ENCODE data around the gene EML6. TPM values are rescaled to one million over a fixed set of nuclear protein-coding genes. Genes with fewer than 3 reads are reported as not detected.

EML6 gene
- total and polyA plus RNA-seq, 3 donors from 2014 or later, result 7.6 to 17.3 (median 12.1) TPM

GRCh38 chr2:54728669-54729120, 5.2 kb downstream of the EML6 start:
- no peak for DNase-seq
- no peak overlapping the region for H3K4me3 ChIP-seq
- H3K9me3 ChIP-seq, result no peaks in the 10 kb centered on the region
- no peak for TF ChIP-seq POLR2A (IDR thresholded peaks at IDR 0.05)
- no peak for TF ChIP-seq CTCF (IDR thresholded peaks at IDR 0.05)
- H3K27ac ChIP-seq, result no peak overlapping the region
- no peaks in the 10 kb centered on the region for H3K4me1 ChIP-seq
- H3K27me3 ChIP-seq, result no peaks in the 10 kb centered on the region
- WGBS, 2 donors, result 82 to 85% methylated on average over 4 of the region's 4 CpGs
- intact Hi-C loops (cut with DNase I; ENCODE audit: low total_unique reads), result no loop called here
- H3K36me3 ChIP-seq (ENCODE audit: low read depth, missing control alignments), result no peaks in the 10 kb centered on the region

GRCh38 chr2:54735636-54736035, 12.2 kb downstream of the EML6 start:
- Histone ChIP-seq H3K36me3 (ENCODE audit: low read depth, missing control alignments) (no peaks in the 10 kb centered on the region), H3K4me1 (no peaks in the 10 kb centered on the region), H3K4me3 (no peak overlapping the region), H3K27ac (no peak overlapping the region), H3K9me3 (no peaks in the 10 kb centered on the region), H3K27me3 (no peaks in the 10 kb centered on the region)
- TF ChIP-seq POLR2A (IDR thresholded peaks at IDR 0.05) (no peak), CTCF (IDR thresholded peaks at IDR 0.05) (no peak)
- no peak for DNase-seq
- 75 to 84% methylated on average over 2 of the region's 2 CpGs for WGBS, 2 donors
- intact Hi-C loops (cut with DNase I; ENCODE audit: low total_unique reads), result no loop called here

DNA sequence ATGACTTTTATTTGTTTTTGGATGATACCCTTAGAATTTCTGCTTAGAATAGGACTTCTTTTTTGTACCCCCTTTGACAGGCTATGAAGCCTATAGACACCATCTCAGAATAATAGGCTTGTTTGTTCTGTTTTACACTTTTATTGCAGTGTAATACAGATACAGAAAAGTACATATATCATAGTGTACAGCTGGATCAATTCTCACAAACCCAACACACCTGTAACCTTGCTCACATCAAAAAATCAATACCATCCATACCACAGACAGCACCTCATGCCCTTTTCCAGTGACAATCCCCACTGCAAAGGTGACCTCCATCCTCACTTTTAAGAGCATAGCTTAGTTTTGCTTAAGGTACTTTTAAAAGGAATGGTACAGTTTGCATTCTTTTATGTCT, 14.8 kb downstream of the EML6 start:
- H3K27me3 ChIP-seq, result no peaks in the 10 kb centered on the region
- DNase-seq, result no peak
- no peak for TF ChIP-seq CTCF (IDR thresholded peaks at IDR 0.05)
- TF ChIP-seq POLR2A (IDR thresholded peaks at IDR 0.05), result no peak
- H3K9me3 ChIP-seq, result no peaks in the 10 kb centered on the region
- intact Hi-C loops (cut with DNase I; ENCODE audit: low total_unique reads), result no loop called here
- H3K36me3 ChIP-seq (ENCODE audit: low read depth, missing control alignments), result no peaks in the 10 kb centered on the region
- H3K27ac ChIP-seq, result no peak overlapping the region
- no peak overlapping the region for H3K4me3 ChIP-seq
- no peaks in the 10 kb centered on the region for H3K4me1 ChIP-seq

DNA sequence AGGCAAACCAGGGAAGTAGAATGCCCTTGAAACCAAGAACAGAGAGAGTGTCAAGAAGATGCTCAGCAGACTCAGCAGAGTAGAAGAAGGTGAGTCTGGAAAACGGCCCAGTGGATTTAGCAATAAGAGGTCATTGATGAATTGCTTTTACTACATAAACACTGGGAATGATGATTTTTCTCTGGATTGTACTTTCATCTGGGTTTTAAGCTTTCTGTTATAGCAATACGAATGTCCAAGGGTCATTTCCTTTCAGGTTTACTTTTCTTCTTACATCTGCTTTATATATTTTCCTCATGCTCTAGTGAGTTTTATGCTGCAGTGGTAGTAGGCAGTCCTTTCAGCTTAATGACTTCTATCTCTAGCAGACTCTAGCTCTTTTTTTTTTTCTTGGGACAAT, 16.9 kb downstream of the EML6 start:
- Histone ChIP-seq H3K27me3 (no peaks in the 10 kb centered on the region), H3K4me3 (no peak overlapping the region), H3K4me1 (no peaks in the 10 kb centered on the region), H3K27ac (no peak overlapping the region), H3K36me3 (ENCODE audit: low read depth, missing control alignments) (no peaks in the 10 kb centered on the region), H3K9me3 (no peaks in the 10 kb centered on the region)
- intact Hi-C loops (cut with DNase I; ENCODE audit: low total_unique reads), result no loop called here
- no peak for TF ChIP-seq POLR2A (IDR thresholded peaks at IDR 0.05)
- TF ChIP-seq CTCF (IDR thresholded peaks at IDR 0.05), result no peak
- no peak for DNase-seq
- 75 to 78% methylated on average over 2 of the region's 2 CpGs for WGBS, 2 donors

- Histone ChIP-seq H3K4me1 (no peaks in the 10 kb centered on the region), H3K9me3 (no peaks in the 10 kb centered on the region), H3K27ac (no peak overlapping the region), H3K27me3 (no peaks in the 10 kb centered on the region), H3K36me3 (ENCODE audit: low read depth, missing control alignments) (no peaks in the 10 kb centered on the region), H3K4me3 (no peak overlapping the region)
- TF ChIP-seq CTCF (IDR thresholded peaks at IDR 0.05), result no peak
- no peak for TF ChIP-seq POLR2A (IDR thresholded peaks at IDR 0.05)
- intact Hi-C loops (cut with DNase I; ENCODE audit: low total_unique reads), result no loop called here
- DNase-seq, result no peak
- 42 to 58% methylated on average over 1 of the region's 1 CpG for WGBS, 2 donors
Measured at GRCh38 chr2:54741250-54741649, 17.8 kb downstream of the EML6 start.
